Measurements from ENCODE around the gene ATP2B3. TPM values are rescaled to one million over a fixed set of nuclear protein-coding genes. Genes with fewer than 3 reads are reported as not detected.

The ATP2B3 gene
- total RNA-seq, 1 donor from 2014 or later, result 7.2 TPM

GRCh38 chrX:153490217-153490930 lies 27.1 kb upstream of the ATP2B3 start:
- DNase-seq, result no peak

- DNase-seq, result no peak
These were observed 26.0 kb upstream of the ATP2B3 start for GRCh38 chrX:153491351-153491914.

GRCh38 chrX:153491918-153492317 lies 25.5 kb upstream of the ATP2B3 start:
- no peak for DNase-seq

- DNase-seq, result no peak
These were observed 24.9 kb upstream of the ATP2B3 start for GRCh38 chrX:153492543-153492942.

- no peak for DNase-seq
These were observed 24.4 kb upstream of the ATP2B3 start for GRCh38 chrX:153493085-153493484.

GRCh38 chrX:153494061-153494460 lies 23.4 kb upstream of the ATP2B3 start:
- DNase-seq, result no peak

- no peak for DNase-seq
These were observed 22.7 kb upstream of the ATP2B3 start, which contains the start of gene BGN for GRCh38 chrX:153494541-153495361. Gene BGN, plus strand, starts transcription at chrX:153494980. Its CDS starts 9,652 bp downstream, at chrX:153504632.

- DNase-seq, result no peak
These were observed 22.1 kb upstream of the ATP2B3 start for GRCh38 chrX:153495362-153495751.

GRCh38 chrX:153495903-153496589 lies 21.4 kb upstream of the ATP2B3 start:
- DNase-seq, result no peak

- DNase-seq, result no peak
These were observed 20.9 kb upstream of the ATP2B3 start for GRCh38 chrX:153496590-153496959.

GRCh38 chrX:153498453-153498852 lies 19.0 kb upstream of the ATP2B3 start:
- DNase-seq, result no peak

- no peak for DNase-seq
These were observed 18.1 kb upstream of the ATP2B3 start for GRCh38 chrX:153499341-153499740.

- peak; percentile 28 for DNase-seq
These were observed 17.6 kb upstream of the ATP2B3 start for GRCh38 chrX:153499876-153500275.

GRCh38 chrX:153500676-153501280 lies 16.7 kb upstream of the ATP2B3 start:
- no peak for DNase-seq

- DNase-seq, result no peak
These were observed 15.9 kb upstream of the ATP2B3 start for GRCh38 chrX:153501530-153501929.

GRCh38 chrX:153502131-153502530 lies 15.3 kb upstream of the ATP2B3 start:
- DNase-seq, result no peak

GRCh38 chrX:153502796-153503195 lies 14.6 kb upstream of the ATP2B3 start:
- DNase-seq, result no peak

GRCh38 chrX:153504445-153505016 lies 12.9 kb upstream of the ATP2B3 start:
- no peak for DNase-seq

- DNase-seq, result no peak
These were observed 12.1 kb upstream of the ATP2B3 start for GRCh38 chrX:153505361-153505760.

GRCh38 chrX:153507484-153508178 lies 9.8 kb upstream of the ATP2B3 start:
- peak; percentile 61 for DNase-seq

- no peak for DNase-seq
These were observed 7.8 kb upstream of the ATP2B3 start for GRCh38 chrX:153509592-153509991.

All from occipital lobe (tissue), 2 donors.